ENCODE results near the gene PALM3.

DNA sequence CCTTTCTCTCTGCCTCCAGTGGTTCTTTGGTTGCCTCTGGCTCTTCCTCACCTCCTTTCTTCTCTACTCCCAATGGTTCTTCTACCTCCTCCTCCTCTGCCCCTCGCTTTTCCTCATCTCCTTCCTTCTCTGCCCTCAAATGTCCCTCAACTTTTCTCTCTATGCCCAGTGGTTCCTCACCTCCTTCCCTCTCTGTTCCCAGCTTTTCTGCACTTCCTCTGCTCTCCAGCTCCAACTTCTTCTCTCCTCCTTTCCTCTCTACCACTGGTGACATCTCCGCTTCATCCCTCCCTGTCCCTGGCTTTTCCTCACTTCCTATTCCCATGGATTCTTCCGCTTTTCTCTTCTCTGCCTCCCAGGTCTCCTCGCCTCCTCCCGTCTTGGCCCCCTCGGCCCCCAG, 7.8 kb downstream of the PALM3 start:
- TF ChIP-seq EZH2 (IDR thresholded peaks at IDR 0.05) = no peak
- no peak for TF ChIP-seq POLR2AphosphoS5 (IDR thresholded peaks at IDR 0.05; ENCODE audit: borderline replicate concordance, low read depth, low read length)
